Coronary artery (tissue), 2 donors: ENCODE measurements around the gene UPF1.

Experiments
- DNase-seq: peaks from one replicate; pipeline ENCODE4 v3.0.0-alpha.2; 2017; ENCODE audit warnings: low spot score
- H3K27ac ChIP-seq, 2 donors: fragments of 200-600 bp; sonication (generic); one replicate each; pipeline ENCODE4 v1.5.1; 2016 to 2019
- H3K4me3 ChIP-seq: fragments of 200-600 bp; sonication (generic); 2 replicates; pipeline ENCODE4 v1.5.1; 2016; ENCODE audit warnings: mild to moderate bottlenecking, moderate library complexity
- CTCF ChIP-seq: fragments of 200-600 bp; sonication (generic); IDR thresholded peaks from one replicate; pipeline ENCODE4 v1.5.1; 2019; ENCODE audit warnings: antibody characterized with exemption

UPF1 gene

GRCh38 chr19:18851673-18852325 is 20.0 kb downstream of the UPF1 start:
- no peak for TF ChIP-seq CTCF
- Histone ChIP-seq H3K27ac (peak overlapping the region in 1 of 2 donors; percentile 95), H3K4me3 (no peak overlapping the region)
- no peak for DNase-seq

GRCh38 chr19:18852648-18853047 is 20.9 kb downstream of the UPF1 start:
- no peak for DNase-seq
- no peak overlapping the region for H3K4me3 ChIP-seq
- TF ChIP-seq CTCF: no peak
- no peak overlapping the region for H3K27ac ChIP-seq

- no peak for DNase-seq
- no peak overlapping the region for H3K4me3 ChIP-seq
- no peak overlapping the region for H3K27ac ChIP-seq
- TF ChIP-seq CTCF: no peak
Observed at GRCh38 chr19:18853755-18854427, 22.1 kb downstream of the UPF1 start.

- TF ChIP-seq CTCF: no peak
- Histone ChIP-seq H3K27ac (no peak overlapping the region), H3K4me3 (no peak overlapping the region)
- DNase-seq: no peak
Observed at GRCh38 chr19:18854982-18855381, 23.2 kb downstream of the UPF1 start.

- TF ChIP-seq CTCF: no peak
- Histone ChIP-seq H3K4me3 (no peak overlapping the region), H3K27ac (no peak overlapping the region)
- no peak for DNase-seq
Observed at GRCh38 chr19:18855647-18856384, 24.1 kb downstream of the UPF1 start.

- H3K4me3 ChIP-seq: no peak overlapping the region
- no peak overlapping the region for H3K27ac ChIP-seq
- TF ChIP-seq CTCF: no peak
- no peak for DNase-seq
Observed at GRCh38 chr19:18856385-18857126, 24.8 kb downstream of the UPF1 start.
